Stimulated activated memory B cell treated with anti-CD40 and anti-IgM and Interleukin-4, amounts not matched to agents 10 μg/mL and 1 μg/mL and 100 μg/mL, for 72 hours (primary cell): Measurements from ENCODE around the gene ZFHX3.
"Not testable (repeated sequence)": the region's sequence is repeated elsewhere in the genome, so short reads cannot be mapped to it uniquely, and the experiment has no call there.

ENCODE experiments used
- ATAC-seq: fragments of 150-1000 bp; cut with Tn5 transposase; 2 replicates; pipeline ENCODE4 v1.10.0; 2021
- H3K27ac Mint-ChIP-seq: one replicate; pipeline ENCODE4 v1.8.0; 2022; ENCODE audit warnings: mild to moderate bottlenecking, mixed read lengths
- H3K27me3 Mint-ChIP-seq: one replicate; pipeline ENCODE4 v1.8.0; 2022; ENCODE audit warnings: mixed read lengths
- H3K36me3 Mint-ChIP-seq: one replicate; pipeline ENCODE4 v1.8.0; 2022; ENCODE audit warnings: mixed read lengths
- H3K4me1 Mint-ChIP-seq: one replicate; pipeline ENCODE4 v1.8.0; 2022; ENCODE audit warnings: mixed read lengths
- H3K4me3 Mint-ChIP-seq: one replicate; pipeline ENCODE4 v1.8.0; 2022; ENCODE audit warnings: mild to moderate bottlenecking, moderate library complexity, mixed read lengths
- H3K9me3 Mint-ChIP-seq: one replicate; pipeline ENCODE4 v1.8.0; 2022; ENCODE audit warnings: mixed read lengths

The ZFHX3 gene

DNA sequence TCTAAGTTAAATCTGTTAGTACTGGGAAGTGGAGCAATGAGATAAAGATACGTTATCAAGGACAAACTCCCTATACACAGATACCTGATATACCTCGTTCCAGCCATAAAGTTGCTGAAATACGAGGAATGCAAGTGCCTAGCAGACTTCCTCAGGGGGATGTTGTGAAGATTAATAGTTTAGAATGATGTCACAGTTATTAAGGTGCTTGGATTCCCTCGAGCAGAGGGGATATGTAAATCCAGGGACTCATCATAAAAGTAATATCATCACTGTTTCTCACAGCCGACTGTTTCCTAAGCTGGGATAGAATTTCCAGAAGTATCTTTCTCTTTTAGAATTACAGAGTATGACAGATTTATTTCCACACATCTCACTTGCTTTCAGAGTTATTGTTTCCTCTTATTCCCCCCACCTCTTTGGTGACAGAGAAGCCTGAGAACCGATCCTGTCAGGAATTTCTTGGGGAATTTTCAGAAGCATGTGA is 28.4 kb upstream of the ZFHX3 start:
- Mint-ChIP-seq H3K27me3 (peaks cover 39% of the 10 kb centered on the region), H3K27ac (no peak overlapping the region), H3K36me3 (no peaks in the 10 kb centered on the region), H3K4me1 (peaks cover 3% of the 10 kb centered on the region), H3K9me3 (no peaks in the 10 kb centered on the region), H3K4me3 (no peak overlapping the region)
- no peak for ATAC-seq

DNA sequence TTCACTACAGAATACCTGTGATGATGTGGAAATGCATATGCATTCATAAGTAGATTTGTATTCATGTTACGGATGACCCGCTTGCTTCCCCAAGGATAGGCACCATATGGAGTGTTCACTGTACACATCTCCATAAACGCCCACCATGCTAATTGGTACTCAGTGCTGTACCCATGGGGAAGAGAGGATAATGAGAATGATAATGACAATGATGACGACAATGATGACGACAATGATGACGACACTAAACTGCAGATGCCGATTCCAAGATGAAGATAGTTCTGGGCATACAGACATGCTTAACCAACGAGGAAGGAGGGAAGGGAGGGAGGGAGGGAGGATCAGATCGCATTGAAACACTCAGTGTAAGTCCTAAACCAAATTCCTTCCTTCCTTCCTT is 26.5 kb upstream of the ZFHX3 start:
- Mint-ChIP-seq H3K9me3 (no peaks in the 10 kb centered on the region), H3K4me1 (peaks cover 15% of the 10 kb centered on the region), H3K36me3 (no peaks in the 10 kb centered on the region), H3K4me3 (no peak overlapping the region), H3K27me3 (peaks cover 50% of the 10 kb centered on the region), H3K27ac (no peak overlapping the region)
- no peak for ATAC-seq

DNA sequence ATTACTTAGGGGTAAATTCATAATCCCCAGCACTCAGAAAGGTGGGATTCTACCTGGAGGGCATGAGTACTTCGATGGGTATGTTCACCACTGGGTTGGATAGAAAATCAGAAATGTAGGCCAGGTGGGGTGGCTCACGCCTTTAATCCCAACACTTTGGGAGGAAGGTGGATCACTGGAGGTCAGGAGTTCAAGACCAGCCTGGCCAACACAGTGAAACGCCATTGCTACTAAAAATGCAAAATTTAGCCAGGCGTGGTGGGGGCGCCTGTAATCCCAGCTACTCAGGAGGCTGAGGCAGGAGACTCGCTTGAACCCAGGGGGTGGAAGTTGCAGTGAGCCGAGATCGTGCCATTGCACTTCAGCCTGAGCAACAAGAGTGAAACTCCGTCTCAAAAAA is 24.1 kb upstream of the ZFHX3 start:
- Mint-ChIP-seq H3K4me1 (peaks cover 15% of the 10 kb centered on the region), H3K27me3 (peaks cover 74% of the 10 kb centered on the region)
- not testable (repeated sequence) for H3K4me3 Mint-ChIP-seq, H3K9me3 Mint-ChIP-seq, ATAC-seq, H3K36me3 Mint-ChIP-seq, H3K27ac Mint-ChIP-seq

DNA sequence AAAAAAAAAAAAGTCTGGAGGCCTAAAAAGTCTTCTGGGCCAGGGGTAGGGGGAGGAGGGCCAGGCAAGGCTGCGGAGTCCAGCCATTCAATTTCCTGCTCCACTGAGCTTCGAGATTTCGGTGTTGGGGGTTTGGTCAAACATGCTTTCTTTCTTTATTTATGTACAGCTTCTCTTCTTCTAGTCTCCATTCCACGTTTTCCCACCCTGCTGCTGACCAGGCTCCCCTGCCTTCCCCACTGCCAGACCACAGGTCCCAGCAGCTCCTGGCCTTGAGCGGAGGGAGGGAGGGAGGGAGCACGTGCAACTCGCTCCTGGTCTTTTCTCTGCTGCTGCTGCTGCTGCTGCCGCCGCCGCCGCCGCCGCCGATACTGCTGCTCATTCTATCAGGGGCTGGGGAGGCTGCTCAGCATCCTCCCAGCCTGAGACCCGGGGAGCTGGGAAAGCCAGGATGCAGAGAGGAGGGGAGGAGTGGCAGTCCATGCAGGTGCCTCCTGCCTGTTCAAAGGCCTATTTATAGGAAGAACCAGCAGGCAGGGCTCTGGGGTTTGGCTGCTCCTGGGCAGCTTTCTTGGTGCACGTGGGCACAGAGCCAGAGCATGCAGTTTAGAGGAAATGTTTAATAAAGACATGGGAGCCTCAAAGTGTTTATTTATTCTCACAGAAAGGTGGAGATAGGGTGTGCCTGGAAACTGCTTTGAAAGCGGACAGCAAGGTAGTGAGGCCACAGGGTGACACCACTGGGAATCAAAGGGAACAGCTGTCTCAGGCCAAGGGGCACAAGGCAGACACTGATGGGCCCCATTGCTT is 23.4 kb upstream of the ZFHX3 start:
- H3K36me3 Mint-ChIP-seq = no peaks in the 10 kb centered on the region
- H3K4me1 Mint-ChIP-seq = peaks cover 15% of the 10 kb centered on the region
- no peak for ATAC-seq
- H3K9me3 Mint-ChIP-seq = no peaks in the 10 kb centered on the region
- peaks cover 81% of the 10 kb centered on the region for H3K27me3 Mint-ChIP-seq
- H3K4me3 Mint-ChIP-seq = peak overlapping the region; percentile 77
- no peak overlapping the region for H3K27ac Mint-ChIP-seq

DNA sequence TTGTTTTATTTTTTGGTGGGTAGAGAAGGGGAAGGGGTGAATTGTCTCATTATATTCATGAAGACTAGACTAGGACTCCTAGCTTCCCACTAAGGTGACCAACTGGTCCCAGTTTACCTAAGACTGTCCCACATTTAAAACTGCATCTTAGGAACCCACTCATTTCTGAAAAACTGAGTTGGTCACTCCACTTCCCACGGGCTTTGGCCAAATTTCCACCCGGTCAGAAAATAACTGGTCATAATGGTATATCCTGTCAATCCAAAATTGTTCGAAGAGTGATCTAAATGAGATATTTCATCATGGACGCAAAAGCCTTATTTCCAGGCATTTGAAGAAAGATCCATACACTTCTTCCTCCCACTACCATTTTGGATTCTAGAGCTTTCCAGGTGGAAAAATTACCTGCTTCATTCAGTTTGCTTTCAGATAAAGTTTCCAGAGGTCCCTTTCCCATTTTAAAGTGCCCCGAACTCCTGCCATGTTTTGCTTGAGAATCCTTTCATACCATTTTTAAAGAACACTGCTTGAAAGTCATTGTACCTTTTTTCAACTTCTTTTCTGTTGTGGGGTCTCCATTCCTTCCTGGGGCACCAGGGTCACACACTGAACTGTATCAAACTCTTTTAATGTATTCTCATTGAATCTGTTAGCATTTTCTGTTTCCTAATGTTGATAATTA is 21.8 kb upstream of the ZFHX3 start:
- Mint-ChIP-seq H3K36me3 (no peaks in the 10 kb centered on the region), H3K4me1 (peaks cover 26% of the 10 kb centered on the region), H3K27me3 (peaks cover 93% of the 10 kb centered on the region), H3K9me3 (no peaks in the 10 kb centered on the region), H3K27ac (no peak overlapping the region), H3K4me3 (no peak overlapping the region)
- ATAC-seq = no peak

DNA sequence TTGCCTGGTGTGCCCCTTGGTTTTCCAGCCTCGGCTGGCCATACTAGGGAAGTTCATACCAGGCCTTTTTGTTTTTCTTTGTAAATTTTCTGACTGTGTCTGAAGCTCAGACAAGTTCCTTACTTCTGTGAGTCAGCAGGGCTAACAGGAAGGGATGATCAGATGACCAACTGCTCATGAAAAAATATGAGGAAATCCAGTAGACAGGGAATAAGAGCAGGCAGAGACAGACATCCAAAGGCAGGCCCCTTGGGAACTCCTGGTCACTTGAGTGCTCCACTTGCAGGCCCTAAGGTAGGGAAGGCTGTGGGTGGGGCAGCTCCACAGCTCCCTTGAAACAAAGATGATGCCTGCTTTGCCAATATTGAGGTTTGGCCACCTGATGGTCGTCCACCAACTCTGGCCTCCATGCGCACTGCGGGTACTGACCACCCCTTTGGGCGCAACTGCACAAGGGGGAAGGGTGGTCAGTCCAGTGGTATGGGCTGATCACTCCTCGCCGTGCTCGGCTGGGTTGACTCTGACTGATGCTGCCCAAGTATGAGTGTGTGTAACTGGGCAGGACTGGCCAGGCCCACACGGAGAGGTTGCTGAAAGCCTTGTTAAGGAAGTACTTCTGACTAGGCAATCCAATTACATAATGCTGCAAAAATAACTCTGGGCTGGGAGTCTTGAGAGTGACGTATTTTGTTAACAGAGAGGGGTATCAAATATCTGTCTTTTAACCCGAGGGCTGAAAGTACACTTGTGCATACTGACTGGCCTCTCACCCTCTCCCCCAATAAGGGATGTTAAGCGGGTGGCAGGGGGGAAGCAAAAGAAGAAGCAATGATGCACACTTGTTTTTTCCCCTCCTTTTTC is 20.8 kb upstream of the ZFHX3 start:
- no peak overlapping the region for H3K27ac Mint-ChIP-seq
- no peaks in the 10 kb centered on the region for H3K36me3 Mint-ChIP-seq
- no peak for ATAC-seq
- H3K4me3 Mint-ChIP-seq = no peak overlapping the region
- H3K27me3 Mint-ChIP-seq = peaks cover 93% of the 10 kb centered on the region
- H3K4me1 Mint-ChIP-seq = peaks cover 32% of the 10 kb centered on the region
- no peaks in the 10 kb centered on the region for H3K9me3 Mint-ChIP-seq

DNA sequence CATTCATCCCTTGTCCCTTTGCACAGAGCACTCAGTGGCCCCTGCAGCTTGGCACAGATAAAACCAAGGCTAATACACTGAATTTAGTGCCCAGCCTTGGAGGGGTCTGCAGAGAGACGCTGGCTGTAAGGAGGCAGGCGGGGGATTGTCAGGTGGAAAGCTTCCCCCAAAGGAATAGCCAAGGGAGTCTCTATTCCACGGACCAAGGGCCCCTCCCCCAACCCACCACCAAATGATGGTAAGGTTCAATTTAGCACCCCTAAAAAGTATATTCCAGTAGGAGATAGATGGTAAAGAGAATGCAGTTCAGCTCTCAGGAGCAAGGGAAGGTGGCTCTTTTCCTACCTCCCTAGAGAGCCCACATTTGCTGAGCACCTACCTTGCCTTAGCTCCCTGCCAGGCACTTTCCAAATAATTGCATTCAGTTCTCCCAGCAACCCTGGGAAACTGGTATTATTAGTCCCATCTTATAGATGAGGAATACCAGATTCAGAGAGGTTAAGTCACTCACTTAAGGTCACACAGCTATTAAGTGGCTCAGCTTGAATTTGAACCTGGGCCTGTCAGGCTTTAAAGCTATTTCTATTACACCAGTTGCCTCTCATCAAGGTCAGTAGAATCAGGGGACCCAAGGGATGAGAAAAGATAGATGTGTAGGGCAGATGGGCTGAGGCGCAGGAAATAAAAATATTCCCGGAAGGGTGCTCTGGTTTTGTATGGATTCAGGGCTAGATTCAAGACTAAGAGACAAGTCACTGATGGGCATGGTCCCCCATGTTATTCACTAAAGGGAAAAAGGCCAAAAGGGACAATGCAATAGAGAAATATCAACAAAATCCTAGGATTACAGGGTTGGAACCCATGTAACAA is 20.0 kb upstream of the ZFHX3 start:
- peaks cover 39% of the 10 kb centered on the region for H3K4me1 Mint-ChIP-seq
- H3K4me3 Mint-ChIP-seq = no peak overlapping the region
- no peak overlapping the region for H3K27ac Mint-ChIP-seq
- no peaks in the 10 kb centered on the region for H3K36me3 Mint-ChIP-seq
- H3K9me3 Mint-ChIP-seq = no peaks in the 10 kb centered on the region
- H3K27me3 Mint-ChIP-seq = peaks cover 93% of the 10 kb centered on the region
- ATAC-seq = no peak

DNA sequence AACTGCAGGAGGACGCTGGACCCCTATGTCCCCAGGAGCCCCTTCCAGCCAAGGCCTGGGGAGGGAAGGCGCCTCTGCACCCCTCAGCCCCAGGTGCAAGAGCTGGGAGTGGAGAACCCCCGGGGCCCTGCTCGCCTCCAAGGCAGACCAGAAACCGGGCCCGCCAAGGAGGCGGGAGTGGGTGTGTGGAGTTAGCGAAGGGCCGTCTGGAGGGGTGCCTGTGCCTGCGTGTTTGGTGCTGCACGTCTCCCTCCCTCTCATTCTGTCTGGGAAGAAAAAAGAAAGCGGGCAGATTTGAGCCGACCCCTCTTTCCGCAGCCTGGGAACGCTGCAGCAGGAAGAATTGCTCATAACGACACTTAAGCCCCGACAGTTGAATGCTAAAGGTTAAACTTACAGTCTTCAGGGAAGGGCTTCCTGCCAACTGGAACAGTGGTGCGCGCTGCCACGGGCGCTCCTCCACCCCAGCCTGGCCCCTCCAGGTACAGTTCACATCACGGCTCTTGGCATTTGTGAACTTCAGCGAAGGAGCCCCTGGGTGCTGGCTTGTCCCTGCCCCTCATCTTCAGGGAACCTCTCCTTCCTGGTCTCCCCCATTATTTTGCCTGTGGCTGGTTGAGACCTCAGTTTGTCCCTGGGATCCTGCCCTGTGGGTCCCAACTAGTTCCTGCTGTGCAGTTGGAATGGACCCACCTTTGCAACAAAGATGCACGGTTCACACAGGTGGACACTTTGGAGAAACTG is 19.2 kb upstream of the ZFHX3 start:
- no peak overlapping the region for H3K27ac Mint-ChIP-seq
- H3K4me1 Mint-ChIP-seq = peaks cover 46% of the 10 kb centered on the region
- H3K36me3 Mint-ChIP-seq = no peaks in the 10 kb centered on the region
- no peaks in the 10 kb centered on the region for H3K9me3 Mint-ChIP-seq
- H3K27me3 Mint-ChIP-seq = peaks cover 97% of the 10 kb centered on the region
- no peak for ATAC-seq
- no peak overlapping the region for H3K4me3 Mint-ChIP-seq

DNA sequence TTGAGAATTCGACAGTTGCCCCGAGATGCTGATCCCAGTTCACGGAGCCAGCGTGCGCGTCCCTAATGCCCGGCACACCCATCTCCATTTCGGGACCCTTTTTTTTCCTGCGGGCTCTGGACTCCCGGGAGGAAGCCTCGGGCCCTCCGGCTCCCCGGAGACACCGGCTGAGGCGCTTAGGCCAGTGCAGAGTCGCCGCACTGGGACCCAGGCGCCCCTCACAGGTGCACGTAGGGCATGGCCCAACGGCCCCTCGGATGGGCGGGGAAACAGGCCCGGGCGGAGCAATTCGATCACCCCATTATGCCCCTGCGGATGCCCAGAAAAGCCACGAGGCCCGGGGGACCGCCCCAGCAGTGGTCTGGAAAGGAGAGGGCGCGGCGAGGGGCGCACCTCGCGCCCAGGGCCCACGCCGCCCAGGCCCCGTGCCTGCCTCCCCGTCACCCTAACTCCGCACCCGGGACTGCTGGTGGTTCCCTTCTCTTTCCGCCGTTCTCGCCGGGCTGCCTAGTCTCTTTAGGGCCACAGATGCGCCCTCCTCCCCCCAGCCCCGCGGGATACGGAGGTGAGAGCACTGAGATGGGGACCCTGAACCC is 18.5 kb upstream of the ZFHX3 start:
- H3K9me3 Mint-ChIP-seq = no peaks in the 10 kb centered on the region

DNA sequence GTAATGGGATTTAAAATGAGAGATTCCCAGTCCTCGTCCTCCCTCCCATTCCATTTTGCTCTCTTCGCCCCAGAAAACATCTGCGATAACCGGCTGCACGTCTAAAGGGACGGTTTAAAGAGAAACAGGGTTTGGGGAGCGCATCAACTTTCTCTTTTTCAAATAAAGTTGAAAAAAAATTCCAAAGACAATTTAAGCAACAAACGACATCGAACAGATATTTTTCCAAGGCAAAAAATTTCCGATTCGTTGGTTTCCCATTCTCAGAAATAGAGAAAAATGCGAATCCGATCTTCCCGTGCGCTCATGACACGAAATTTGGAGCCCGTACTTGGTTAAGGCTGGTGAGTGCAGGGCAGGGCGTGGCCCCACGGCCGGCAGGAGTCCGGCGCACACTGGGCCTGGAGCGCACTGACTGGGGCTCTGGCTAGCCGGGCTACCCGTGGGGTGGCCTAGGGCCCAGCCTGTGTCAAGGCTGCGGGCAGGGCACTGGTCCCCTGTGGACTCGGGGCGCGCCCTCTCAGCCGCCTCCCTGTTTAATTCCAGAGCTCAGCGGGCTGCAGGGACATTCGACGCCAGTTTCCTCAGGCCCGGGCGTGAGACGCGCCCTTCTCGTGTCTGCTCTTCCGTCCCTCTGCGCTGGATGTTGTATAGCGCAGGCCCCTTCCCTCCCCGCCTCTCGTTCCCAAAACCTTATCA is 17.9 kb upstream of the ZFHX3 start:
- peaks cover 91% of the 10 kb centered on the region for H3K27me3 Mint-ChIP-seq
- H3K9me3 Mint-ChIP-seq = no peaks in the 10 kb centered on the region
- no peaks in the 10 kb centered on the region for H3K36me3 Mint-ChIP-seq
- peaks cover 38% of the 10 kb centered on the region for H3K4me1 Mint-ChIP-seq
- H3K27ac Mint-ChIP-seq = no peak overlapping the region
- no peak overlapping the region for H3K4me3 Mint-ChIP-seq
- ATAC-seq = no peak

More for the DNA sequence above, 18.5 kb upstream of the ZFHX3 start:
- Mint-ChIP-seq H3K27ac (no peak overlapping the region), H3K4me3 (no peak overlapping the region), H3K27me3 (peaks cover 97% of the 10 kb centered on the region), H3K36me3 (no peaks in the 10 kb centered on the region), H3K4me1 (peaks cover 45% of the 10 kb centered on the region)
- ATAC-seq = no peak

DNA sequence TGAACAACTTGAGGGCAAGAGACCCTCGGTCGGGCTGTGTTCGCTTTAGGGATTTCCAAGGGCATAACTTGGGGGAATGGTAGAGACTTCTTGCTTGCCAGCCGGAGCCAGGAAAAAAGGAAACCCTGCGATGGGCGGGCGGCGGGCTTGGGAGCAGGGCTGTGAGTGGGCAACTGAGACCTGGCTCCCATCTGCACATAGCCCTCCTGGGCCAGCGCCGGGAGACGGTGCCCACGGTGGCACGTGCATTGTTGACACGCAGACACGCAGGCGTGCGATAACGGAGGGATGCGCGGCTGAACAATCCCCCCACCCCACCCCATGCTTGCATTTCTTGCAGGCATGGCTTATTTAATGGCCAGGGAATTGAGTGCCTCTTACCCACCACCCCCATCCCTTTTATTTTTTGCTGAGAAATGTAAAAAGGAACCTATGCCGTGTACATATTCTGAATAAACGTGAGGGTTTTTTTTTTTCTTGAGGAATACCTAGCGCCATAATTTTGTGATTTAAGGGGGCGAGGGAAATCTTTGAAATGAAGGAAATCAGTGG is 17.1 kb upstream of the ZFHX3 start:
- no peak overlapping the region for H3K27ac Mint-ChIP-seq
- peaks cover 33% of the 10 kb centered on the region for H3K4me1 Mint-ChIP-seq
- no peaks in the 10 kb centered on the region for H3K9me3 Mint-ChIP-seq
- peak overlapping the region; percentile 14 for H3K4me3 Mint-ChIP-seq
- no peaks in the 10 kb centered on the region for H3K36me3 Mint-ChIP-seq
- ATAC-seq = no peak
- H3K27me3 Mint-ChIP-seq = peaks cover 91% of the 10 kb centered on the region

DNA sequence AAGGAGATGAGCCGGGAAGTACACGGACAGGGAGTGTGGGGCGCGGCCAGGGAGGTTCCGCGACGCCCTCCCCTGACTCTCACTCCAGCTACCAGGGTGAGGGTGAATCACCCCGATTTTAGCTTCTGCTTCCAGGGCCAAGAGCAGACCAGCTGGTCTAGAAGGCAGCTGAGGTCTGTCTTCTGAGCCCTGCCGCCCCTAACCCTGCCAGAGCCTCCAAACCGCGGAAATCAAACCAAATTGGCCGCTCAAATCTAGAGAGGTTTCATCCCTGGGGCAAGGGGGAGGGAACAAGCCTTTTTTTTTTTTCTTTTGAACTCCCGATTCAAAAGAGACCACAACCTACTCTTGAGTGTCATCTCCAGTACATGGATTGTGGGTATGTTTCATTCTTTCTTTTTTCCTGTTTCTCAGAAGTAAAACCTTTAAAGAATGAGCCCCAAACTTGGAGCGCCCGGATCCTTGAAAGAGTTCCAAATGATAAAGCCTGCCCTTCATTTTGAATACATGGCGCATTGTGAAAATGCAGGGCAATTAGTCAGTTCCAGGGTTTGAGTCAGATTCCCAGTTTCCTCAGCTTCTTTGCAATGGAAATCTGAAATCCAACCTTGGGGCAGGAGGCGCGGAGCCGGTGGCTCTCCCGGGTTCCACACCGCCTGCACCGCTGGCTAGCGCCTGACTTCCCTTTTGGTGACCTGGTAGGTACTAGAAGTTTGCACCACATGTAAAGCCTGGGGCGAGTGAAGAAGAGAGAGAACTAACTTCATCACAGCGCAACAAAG is 16.5 kb upstream of the ZFHX3 start:
- Mint-ChIP-seq H3K4me1 (peaks cover 40% of the 10 kb centered on the region), H3K4me3 (peak overlapping the region; percentile 14), H3K36me3 (no peaks in the 10 kb centered on the region), H3K27me3 (peaks cover 93% of the 10 kb centered on the region), H3K9me3 (no peaks in the 10 kb centered on the region), H3K27ac (no peak overlapping the region)
- ATAC-seq = no peak
